HG02588 (cell line): ENCODE data around the gene ACADSB.

Experiments used
- ATAC-seq: cut with Tn5 transposase; IDR thresholded peaks from one replicate; pipeline ENCODE4 v1.9.1; 2021; ENCODE audit warnings: mild to moderate bottlenecking, moderate library complexity; ENCODE audit not compliant: unreplicated experiment

The ACADSB gene

GRCh38 chr10:123093489-123093888 lies 84.7 kb downstream of the ACADSB start:
- no peak for ATAC-seq

GRCh38 chr10:123096452-123096851 lies 87.6 kb downstream of the ACADSB start:
- ATAC-seq: no peak

- no peak for ATAC-seq
These were observed 88.2 kb downstream of the ACADSB start for GRCh38 chr10:123097039-123097438.

GRCh38 chr10:123100030-123100762 lies 91.4 kb downstream of the ACADSB start:
- no peak for ATAC-seq

GRCh38 chr10:123101872-123102271 lies 93.1 kb downstream of the ACADSB start:
- ATAC-seq: no peak

GRCh38 chr10:123102673-123103072 lies 93.9 kb downstream of the ACADSB start:
- ATAC-seq: no peak

- ATAC-seq: no peak
These were observed 95.1 kb downstream of the ACADSB start for GRCh38 chr10:123103944-123104343.
